Fibroblast of lung (primary cell): ENCODE data around the gene ITIH4. TPM values are rescaled to one million over a fixed set of nuclear protein-coding genes. Genes with fewer than 3 reads are reported as not detected.

Experiments
- DNase-seq, 2 donors: peaks; one replicate each; pipeline versions ENCODE4 v3.0.0 to v3.0.0-alpha.2; 2010; ENCODE audit warnings: low read depth in 2 of 2
- H2AFZ ChIP-seq: 2 replicates; pipeline ENCODE4 v1.5.1; 2012; ENCODE audit warnings: low read length, control low read depth, inconsistent platforms
- H3K27ac ChIP-seq: 2 replicates; pipeline ENCODE4 v1.5.1; 2011; ENCODE audit warnings: low read length, control low read depth; ENCODE audit not compliant: insufficient read depth
- H3K27me3 ChIP-seq: 2 replicates; pipeline ENCODE4 v1.5.1; 2011; ENCODE audit warnings: mild to moderate bottlenecking, low read length; ENCODE audit not compliant: control insufficient read depth, insufficient read depth
- H3K36me3 ChIP-seq: 2 replicates; pipeline ENCODE4 v1.5.1; 2011; ENCODE audit warnings: low read length; ENCODE audit not compliant: control insufficient read depth, insufficient read depth
- H3K4me1 ChIP-seq: 2 replicates; pipeline ENCODE4 v1.5.1; 2011; ENCODE audit warnings: low read length; ENCODE audit not compliant: control insufficient read depth, insufficient read depth; ENCODE audit errors: extremely low read depth
- H3K4me2 ChIP-seq: 2 replicates; pipeline ENCODE4 v1.5.1; 2011; ENCODE audit warnings: low read length, control low read depth; ENCODE audit not compliant: insufficient read depth; ENCODE audit errors: extremely low read depth
- H3K4me3 ChIP-seq, 4 experiments: fragments of 200-600 bp in 1 of 4; sonication (generic) in 1 of 4; replicated peaks in 1 of 4; 2 replicates each; pipeline ENCODE4 v1.5.1; 2011 to 2016; ENCODE audit warnings: low read length in 4 of 4, low read depth in 3 of 4, mild to moderate bottlenecking in 3 of 4, control low read depth in 2 of 4, inconsistent platforms in 1 of 4, mixed read lengths in 1 of 4; ENCODE audit not compliant: insufficient read depth in 1 of 4; ENCODE audit errors: control extremely low read depth in 1 of 4
- H3K79me2 ChIP-seq: 2 replicates; pipeline ENCODE4 v1.5.1; 2012; ENCODE audit warnings: mild to moderate bottlenecking, low read length, inconsistent platforms; ENCODE audit not compliant: control insufficient read depth, insufficient read depth
- H3K9ac ChIP-seq: 2 replicates; pipeline ENCODE4 v1.5.1; 2011; ENCODE audit warnings: mild to moderate bottlenecking, low read length, control low read depth; ENCODE audit not compliant: insufficient read depth
- H3K9me3 ChIP-seq: 2 replicates; pipeline ENCODE4 v1.5.1; 2012; ENCODE audit warnings: low read depth, low read length; ENCODE audit not compliant: control insufficient read depth, insufficient read depth
- H4K20me1 ChIP-seq: 2 replicates; pipeline ENCODE4 v1.5.1; 2011; ENCODE audit warnings: low read length; ENCODE audit not compliant: control insufficient read depth, insufficient read depth; ENCODE audit errors: extremely low read depth
- CTCF ChIP-seq, 2 donors: IDR thresholded peaks in 1 of 2; conservative IDR thresholded peaks in 1 of 2; 1 replicate in 1 of 2; 2 replicates in 1 of 2; pipeline ENCODE4 v1.5.1; 2011 to 2012; ENCODE audit warnings: low read length in 2 of 2, control low read depth in 1 of 2, inconsistent platforms in 1 of 2, low read depth in 1 of 2, mild to moderate bottlenecking in 1 of 2
- EZH2 ChIP-seq: IDR thresholded peaks from 2 replicates; pipeline ENCODE4 v1.5.1; 2012; ENCODE audit warnings: low read length, control low read depth, mild to moderate bottlenecking; ENCODE audit errors: missing control alignments
- polyA plus RNA-seq, 2 donors: library from polyadenylated mRNA; depleted of rRNA in 1 of 2; stranded (reverse) in 1 of 2; unstranded in 1 of 2; fragments of >200 nt; gene quantifications; 2 replicates each; pipeline ENCODE4 v1.2.1, GENCODE V29; 2011 to 2012; ENCODE audit warnings: missing spikeins in 1 of 2
- total RNA-seq: library from RNA; depleted of rRNA; stranded (reverse); fragments of >200 nt; gene quantifications from 2 replicates; pipeline ENCODE4 v1.2.1, GENCODE V29; 2014

ITIH4 gene
- total and polyA plus RNA-seq, 2 donors (not counting 1 experiment from before 2014, with no cell fraction given) = 1.1 to 2.6 TPM

- peaks cover 11% of the 10 kb centered on the region for H3K27me3 ChIP-seq
- no peak for TF ChIP-seq CTCF (conservative IDR thresholded peaks at IDR 0.05 in 1 of 2, IDR thresholded peaks at IDR 0.05 in 1 of 2; ENCODE audit: low read depth in 1 of 2, low read length in 2 of 2)
- no peak for TF ChIP-seq EZH2
- no peak for DNase-seq
- no peak overlapping the region for H3K9ac ChIP-seq
- no peaks in the 10 kb centered on the region for H3K9me3 ChIP-seq
- no peaks in the 10 kb centered on the region for H3K36me3 ChIP-seq
- no peak overlapping the region for H3K4me2 ChIP-seq
- H3K4me3 ChIP-seq = no peak overlapping the region
- no peaks in the 10 kb centered on the region for H3K79me2 ChIP-seq
- H3K4me1 ChIP-seq = no peaks in the 10 kb centered on the region
- no peaks in the 10 kb centered on the region for H4K20me1 ChIP-seq
- H3K27ac ChIP-seq = no peak overlapping the region
- H2AFZ ChIP-seq = no peak overlapping the region
These were observed 42.5 kb downstream of the ITIH4 start for GRCh38 chr3:52787672-52788625.

GRCh38 chr3:52787246-52787645 lies 43.2 kb downstream of the ITIH4 start:
- Histone ChIP-seq H3K9ac (no peak overlapping the region), H3K4me1 (no peaks in the 10 kb centered on the region), H3K4me3 (no peak overlapping the region), H3K79me2 (no peaks in the 10 kb centered on the region), H3K9me3 (no peaks in the 10 kb centered on the region), H3K36me3 (no peaks in the 10 kb centered on the region), H3K27me3 (peaks cover 14% of the 10 kb centered on the region), H2AFZ (no peak overlapping the region), H3K27ac (no peak overlapping the region), H3K4me2 (no peak overlapping the region), H4K20me1 (no peaks in the 10 kb centered on the region)
- no peak for TF ChIP-seq EZH2
- DNase-seq = no peak

- Histone ChIP-seq H3K27me3 (peaks cover 17% of the 10 kb centered on the region), H3K36me3 (no peaks in the 10 kb centered on the region), H3K9me3 (no peaks in the 10 kb centered on the region), H3K4me1 (no peaks in the 10 kb centered on the region), H3K27ac (no peak overlapping the region), H3K4me2 (no peak overlapping the region), H2AFZ (no peak overlapping the region), H3K4me3 (no peak overlapping the region), H4K20me1 (no peaks in the 10 kb centered on the region), H3K9ac (no peak overlapping the region), H3K79me2 (no peaks in the 10 kb centered on the region)
- TF ChIP-seq EZH2 (no peak), CTCF (conservative IDR thresholded peaks at IDR 0.05 in 1 of 2, IDR thresholded peaks at IDR 0.05 in 1 of 2; ENCODE audit: low read depth in 1 of 2, low read length in 2 of 2) (no peak)
- no peak for DNase-seq
These were observed 43.9 kb downstream of the ITIH4 start for GRCh38 chr3:52786330-52787215.
